Measurements from ENCODE around the gene SPDEF.

- no peak for TF ChIP-seq CTCF (IDR thresholded peaks at IDR 0.05)
- TF ChIP-seq POLR2A (IDR thresholded peaks at IDR 0.05): no peak
Measured at GRCh38 chr6:34547701-34548644, 8.2 kb downstream of the SPDEF start.
